Measurements from ENCODE around the gene GNG8.

GNG8 gene

GRCh38 chr19:46600384-46601317, 35.4 kb downstream of the GNG8 start:
- DNase-seq, result peak; percentile 98

GRCh38 chr19:46599716-46600373, 36.2 kb downstream of the GNG8 start:
- DNase-seq, result no peak

- no peak for DNase-seq
These were observed 37.6 kb downstream of the GNG8 start for GRCh38 chr19:46598372-46598917.

GRCh38 chr19:46596008-46596407, 40.0 kb downstream of the GNG8 start:
- no peak for DNase-seq

- no peak for DNase-seq
These were observed 44.1 kb downstream of the GNG8 start for GRCh38 chr19:46591870-46592269.

GRCh38 chr19:46591254-46591653, 44.7 kb downstream of the GNG8 start:
- no peak for DNase-seq

- no peak for DNase-seq
These were observed 48.1 kb downstream of the GNG8 start for GRCh38 chr19:46587861-46588260.

- no peak for DNase-seq
These were observed 49.7 kb downstream of the GNG8 start for GRCh38 chr19:46586294-46586693.

GRCh38 chr19:46585539-46585938, 50.5 kb downstream of the GNG8 start:
- DNase-seq, result no peak

All from hematopoietic multipotent progenitor cell treated with erythropoietin and hydrocortisone succinate and interleukin-3 and kit ligand, for 4 days (in vitro differentiated cells).